ENCODE data around the gene CSNK1A1.
A peak's percentile ranks its signal among the peaks of the same experiment; 100 is the strongest.
"Not testable (repeated sequence)": the region's sequence is repeated elsewhere in the genome, so short reads cannot be mapped to it uniquely, and the experiment has no call there.

Gene CSNK1A1

GRCh38 chr5:149450199-149450598 is 101.0 kb downstream of the CSNK1A1 start:
- DNase-seq = no peak
- TF ChIP-seq CTCF (IDR thresholded peaks at IDR 0.05; ENCODE audit: low read depth, low read length) = no peak
- no peak overlapping the region for H3K4me3 ChIP-seq (ENCODE audit: low read depth, low read length)
- H3K9me3 ChIP-seq = no peaks in the 10 kb centered on the region
- H3K36me3 ChIP-seq = no peaks in the 10 kb centered on the region
- H3K4me1 ChIP-seq = no peaks in the 10 kb centered on the region
- H3K27me3 ChIP-seq = no peaks in the 10 kb centered on the region

- no peaks in the 10 kb centered on the region for H3K4me1 ChIP-seq
- DNase-seq = no peak
These were observed 102.2 kb downstream of the CSNK1A1 start for GRCh38 chr5:149448831-149449714.

GRCh38 chr5:149448431-149448830 is 102.8 kb downstream of the CSNK1A1 start:
- H3K4me3 ChIP-seq (ENCODE audit: low read depth, low read length) = no peak overlapping the region
- H3K36me3 ChIP-seq = no peaks in the 10 kb centered on the region
- no peak for TF ChIP-seq CTCF (IDR thresholded peaks at IDR 0.05; ENCODE audit: low read depth, low read length)
- no peaks in the 10 kb centered on the region for H3K9me3 ChIP-seq
- DNase-seq = no peak
- no peaks in the 10 kb centered on the region for H3K4me1 ChIP-seq
- no peaks in the 10 kb centered on the region for H3K27me3 ChIP-seq

More at GRCh38 chr5:149448831-149449714, 102.2 kb downstream of the CSNK1A1 start:
- Histone ChIP-seq H3K36me3 (no peaks in the 10 kb centered on the region), H3K27me3 (no peaks in the 10 kb centered on the region), H3K4me3 (ENCODE audit: low read depth, low read length) (no peak overlapping the region), H3K9me3 (no peaks in the 10 kb centered on the region)
- TF ChIP-seq CTCF (IDR thresholded peaks at IDR 0.05; ENCODE audit: low read depth, low read length) = peak; percentile 52

GRCh38 chr5:149447373-149448367 is 103.6 kb downstream of the CSNK1A1 start:
- Histone ChIP-seq H3K9me3 (no peaks in the 10 kb centered on the region), H3K36me3 (no peaks in the 10 kb centered on the region), H3K4me3 (ENCODE audit: low read depth, low read length) (no peak overlapping the region), H3K27me3 (no peaks in the 10 kb centered on the region), H3K4me1 (peaks cover 3% of the 10 kb centered on the region)
- no peak for DNase-seq
- TF ChIP-seq CTCF (IDR thresholded peaks at IDR 0.05; ENCODE audit: low read depth, low read length) = no peak

- H3K27me3 ChIP-seq; H3K4me1 ChIP-seq; H3K9me3 ChIP-seq; H3K36me3 ChIP-seq; H3K4me3 ChIP-seq (ENCODE audit: low read depth, low read length); DNase-seq: not testable (repeated sequence)
These were observed 104.4 kb downstream of the CSNK1A1 start for GRCh38 chr5:149446794-149447193.

- DNase-seq = no peak
- no peaks in the 10 kb centered on the region for H3K36me3 ChIP-seq
- H3K4me1 ChIP-seq = peaks cover 4% of the 10 kb centered on the region
- no peaks in the 10 kb centered on the region for H3K27me3 ChIP-seq
- H3K9me3 ChIP-seq = no peaks in the 10 kb centered on the region
- no peak for TF ChIP-seq CTCF (IDR thresholded peaks at IDR 0.05; ENCODE audit: low read depth, low read length)
- H3K4me3 ChIP-seq (ENCODE audit: low read depth, low read length) = no peak overlapping the region
These were observed 105.4 kb downstream of the CSNK1A1 start for GRCh38 chr5:149445739-149446369.
